Adrenal gland (tissue), 12 donors: Measurements from ENCODE around the gene LTA4H. TPM values are rescaled to one million over a fixed set of nuclear protein-coding genes. Genes with fewer than 3 reads are reported as not detected.

Experiments
- DNase-seq, 7 donors: peaks; one replicate each; pipeline ENCODE4 v3.0.0-alpha.2; 2019 to 2020
- H3K27ac ChIP-seq, 5 donors: fragments of 200-600 bp; sonication (generic) in 4 of 5; 1 replicate in 3 of 5; 2 replicates in 2 of 5; pipeline versions ENCODE4 v1.5.1 to v1.8.0; 2016 to 2020; ENCODE audit warnings: mild to moderate bottlenecking in 1 of 5
- H3K27me3 ChIP-seq: fragments of 200-600 bp; 2 replicates; pipeline ENCODE4 v1.8.0; 2021
- H3K36me3 ChIP-seq, 2 donors: fragments of 200-600 bp; replicated peaks in 1 of 2; 1 replicate in 1 of 2; 2 replicates in 1 of 2; pipeline versions ENCODE4 v1.5.1 to v1.8.0; 2018 to 2022
- H3K4me1 ChIP-seq, 2 donors: fragments of 200-600 bp; replicated peaks in 1 of 2; 1 replicate in 1 of 2; 2 replicates in 1 of 2; pipeline versions ENCODE4 v1.5.1 to v1.8.0; 2018 to 2021
- H3K4me3 ChIP-seq, 4 donors: fragments of 200-600 bp; sonication (generic) in 3 of 4; one replicate each; pipeline ENCODE4 v1.5.1; 2016 to 2018
- H3K9me3 ChIP-seq, 3 donors: fragments of 200-600 bp; sonication (generic) in 1 of 3; replicated peaks in 1 of 3; 1 replicate in 2 of 3; 2 replicates in 1 of 3; pipeline versions ENCODE4 v1.5.1 to v1.8.0; 2016 to 2021
- POLR2A ChIP-seq, 2 donors: fragments of 450-650 bp; IDR thresholded peaks; one replicate each; pipeline ENCODE4 v1.6.1; 2017; ENCODE audit warnings: antibody characterized with exemption in 2 of 2, mild to moderate bottlenecking in 2 of 2, moderate library complexity in 1 of 2
- WGBS, 4 donors: extraction: QIAGEN DNeasy Blood & Tissue Kit in 2 of 4; methylation state at CpG; one replicate each; pipeline versions ENCODE4 v1.1.5 to v1.1.7; 2013 to 2017; 5-methylcytosine and 5-hydroxymethylcytosine counted together
- intact Hi-C, 2 donors: fragments of 100-400 bp; cut with DNase I; formaldehyde crosslinking; loops; one replicate each; pipeline versions ENCODE4 v1.14.1 to v1.15.0; 2022 to 2023
- polyA plus RNA-seq, 3 donors: library from polyadenylated mRNA; stranded (reverse); fragments of 200-250 nt in 2 of 3; fragments of 350-450 nt in 1 of 3; fragmentation: Illumina TruSeq in 1 of 3; extraction: RNeasy Lipid Tissue Mini Kit (QIAGEN cat#74804) in 1 of 3; gene quantifications; one replicate each; pipeline ENCODE4 v1.2.3, GENCODE V29; 2013 to 2014
- total RNA-seq, 9 donors: library from RNA; depleted of rRNA in 4 of 9; stranded (reverse); fragments of >200 nt in 4 of 9; fragments of 120-200 nt in 1 of 9; fragmentation: NEBNext Ultra II Directional in 1 of 9; extraction: Animal tissue kit (Norgen Biotek cat#: 25700) in 1 of 9; gene quantifications; one replicate each; pipeline versions ENCODE4 v1.1.0 to v1.2.4, GENCODE V29; 2013 to 2023
- TF ChIP-seq, protein P1 (sequence below), 6 experiments: fragments of 450-650 bp in 4 of 6; fragments of 200-600 bp in 2 of 6; sonication (generic) in 1 of 6; IDR thresholded peaks; 1 replicate in 5 of 6; 2 replicates in 1 of 6; pipeline versions ENCODE4 v1.5.1 to v1.8.0; 2016 to 2021; ENCODE audit warnings: antibody characterized with exemption in 6 of 6, mild to moderate bottlenecking in 2 of 6, moderate library complexity in 1 of 6
- donor health status: healthy with polysubstance abuse.
- donor health status: Bipolar disorder and iron deficiency.
- donor health status: DM: yes; HTN: yes; CAD: no.
- donor health status: DM: no; HTN: no; CAD: no.
- donor health status: DM: no; HTN: no; CAD: no.
- donor health status: DM: yes; HTN: yes; CAD: no.

Gene LTA4H
- total and polyA plus RNA-seq, 12 donors, result 61.8 to 164 (median 97.8) TPM

DNA sequence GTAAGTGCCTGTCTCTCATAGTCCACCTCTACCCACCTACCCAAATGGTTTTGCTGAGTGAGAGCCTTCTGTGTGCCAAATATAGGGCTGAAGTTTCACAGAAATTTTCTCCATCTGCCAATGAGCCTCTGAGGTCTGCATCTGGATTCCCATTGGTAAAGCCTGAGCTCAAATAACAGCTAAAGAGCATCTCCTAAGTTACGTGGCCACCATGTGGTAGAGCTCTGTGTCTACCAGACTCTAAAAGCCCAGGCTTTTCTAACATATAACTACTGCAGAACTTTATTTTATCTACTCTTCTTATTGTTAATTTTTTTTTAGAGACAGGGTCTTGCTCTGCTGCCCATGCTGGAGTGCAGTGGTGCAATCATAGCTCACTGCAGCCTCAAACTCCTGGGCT lies 76.3 kb downstream of the LTA4H start:
- intact Hi-C loops, result no loop called here

DNA sequence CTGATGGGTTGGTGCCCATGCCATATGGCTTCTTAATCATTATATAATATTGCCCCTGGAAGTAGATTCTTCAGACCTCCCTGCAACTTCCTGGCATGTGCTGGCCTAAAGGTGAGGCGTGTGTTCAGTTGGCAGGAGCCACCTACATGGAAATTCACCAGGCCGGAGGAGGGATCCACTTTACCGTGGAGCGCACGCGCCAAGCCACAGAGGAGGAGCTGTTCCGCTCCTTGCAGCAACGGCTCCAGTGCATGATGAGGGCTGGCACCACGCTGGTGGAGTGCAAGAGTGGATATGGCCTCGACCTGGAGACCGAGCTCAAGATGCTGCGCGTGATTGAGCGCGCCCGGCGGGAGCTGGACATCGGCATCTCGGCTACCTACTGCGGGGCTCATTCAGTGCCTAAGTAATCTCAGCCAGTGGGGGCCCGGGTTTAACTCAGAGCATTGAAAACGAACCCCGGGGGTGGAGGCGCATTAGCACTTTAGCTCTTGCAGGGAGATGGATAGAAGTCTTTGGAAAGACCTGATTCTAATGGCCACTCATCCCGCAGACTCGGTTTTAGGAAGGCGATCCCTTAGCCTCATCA lies 78.7 kb downstream of the LTA4H start:
- intact Hi-C loops, result no loop called here
- 77 to 84% (median 80%) methylated on average over 21 to 27 of the region's 27 CpGs for WGBS, 4 donors
- DNase-seq, result no peak
- H3K27me3 ChIP-seq, result no peaks in the 10 kb centered on the region
- no peak for TF ChIP-seq POLR2A (IDR thresholded peaks at IDR 0.05)
- TF ChIP-seq, protein P1, sequence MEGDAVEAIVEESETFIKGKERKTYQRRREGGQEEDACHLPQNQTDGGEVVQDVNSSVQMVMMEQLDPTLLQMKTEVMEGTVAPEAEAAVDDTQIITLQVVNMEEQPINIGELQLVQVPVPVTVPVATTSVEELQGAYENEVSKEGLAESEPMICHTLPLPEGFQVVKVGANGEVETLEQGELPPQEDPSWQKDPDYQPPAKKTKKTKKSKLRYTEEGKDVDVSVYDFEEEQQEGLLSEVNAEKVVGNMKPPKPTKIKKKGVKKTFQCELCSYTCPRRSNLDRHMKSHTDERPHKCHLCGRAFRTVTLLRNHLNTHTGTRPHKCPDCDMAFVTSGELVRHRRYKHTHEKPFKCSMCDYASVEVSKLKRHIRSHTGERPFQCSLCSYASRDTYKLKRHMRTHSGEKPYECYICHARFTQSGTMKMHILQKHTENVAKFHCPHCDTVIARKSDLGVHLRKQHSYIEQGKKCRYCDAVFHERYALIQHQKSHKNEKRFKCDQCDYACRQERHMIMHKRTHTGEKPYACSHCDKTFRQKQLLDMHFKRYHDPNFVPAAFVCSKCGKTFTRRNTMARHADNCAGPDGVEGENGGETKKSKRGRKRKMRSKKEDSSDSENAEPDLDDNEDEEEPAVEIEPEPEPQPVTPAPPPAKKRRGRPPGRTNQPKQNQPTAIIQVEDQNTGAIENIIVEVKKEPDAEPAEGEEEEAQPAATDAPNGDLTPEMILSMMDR (IDR thresholded peaks at IDR 0.05), result no peak
- no peaks in the 10 kb centered on the region for H3K9me3 ChIP-seq
- no peak overlapping the region for H3K27ac ChIP-seq
- H3K4me3 ChIP-seq, result no peak overlapping the region
- no peaks in the 10 kb centered on the region for H3K36me3 ChIP-seq
- no peaks in the 10 kb centered on the region for H3K4me1 ChIP-seq

More for the DNA sequence above, 76.3 kb downstream of the LTA4H start:
- DNase-seq, result peak in 2 of 7 donors; percentile 14 to 31
- Histone ChIP-seq H3K36me3 (no peaks in the 10 kb centered on the region), H3K27me3 (no peaks in the 10 kb centered on the region), H3K4me1 (no peaks in the 10 kb centered on the region), H3K27ac (no peak overlapping the region), H3K9me3 (no peaks in the 10 kb centered on the region), H3K4me3 (no peak overlapping the region)
- WGBS, 4 donors, result 55 to 83% (median 68%) methylated on average over 1 of the region's 1 CpG
- TF ChIP-seq POLR2A (IDR thresholded peaks at IDR 0.05), result no peak
- TF ChIP-seq, protein P1 (IDR thresholded peaks at IDR 0.05), result peak in 4 of 6 experiments; percentile 4 to 27 (median 20)

DNA sequence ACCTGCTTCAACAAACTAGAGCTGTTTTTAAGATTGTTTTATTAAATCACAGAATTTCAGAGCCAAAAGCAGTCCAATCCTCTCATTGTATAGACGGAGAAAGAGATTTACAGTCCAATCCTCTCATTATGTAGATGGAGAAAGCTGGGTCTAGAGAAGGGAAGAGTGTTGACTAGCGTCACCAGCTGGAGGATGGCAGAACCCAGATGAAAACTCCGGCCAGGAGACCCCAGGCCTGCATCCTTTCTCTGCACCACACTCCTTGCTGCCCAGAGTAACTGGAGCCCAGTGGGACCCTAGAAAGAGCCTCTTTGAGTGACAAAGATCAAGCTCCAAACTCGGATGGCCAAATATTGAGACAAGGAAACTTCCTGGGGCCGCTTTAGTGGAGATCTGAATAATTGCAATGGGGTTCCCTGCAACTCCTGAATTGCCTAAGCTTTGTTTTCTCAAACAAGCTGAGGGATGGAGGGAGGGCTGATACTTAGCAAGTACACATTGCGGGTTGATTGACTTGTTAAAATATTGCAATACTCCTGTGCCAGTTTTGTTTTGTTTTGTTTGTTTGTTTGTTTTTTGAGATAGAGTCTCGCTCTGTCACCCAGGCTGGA lies 79.7 kb downstream of the LTA4H start:
- no peaks in the 10 kb centered on the region for H3K4me1 ChIP-seq
- no peak overlapping the region for H3K4me3 ChIP-seq
- H3K36me3 ChIP-seq, result no peaks in the 10 kb centered on the region
- no peak for TF ChIP-seq POLR2A (IDR thresholded peaks at IDR 0.05)
- TF ChIP-seq, protein P1 (IDR thresholded peaks at IDR 0.05), result no peak
- DNase-seq, result no peak
- WGBS, 4 donors, result 83 to 92% (median 89%) methylated on average over 7 of the region's 7 CpGs
- no peaks in the 10 kb centered on the region for H3K9me3 ChIP-seq
- H3K27ac ChIP-seq, result no peak overlapping the region
- no peaks in the 10 kb centered on the region for H3K27me3 ChIP-seq
- intact Hi-C loops, result no loop called here

DNA sequence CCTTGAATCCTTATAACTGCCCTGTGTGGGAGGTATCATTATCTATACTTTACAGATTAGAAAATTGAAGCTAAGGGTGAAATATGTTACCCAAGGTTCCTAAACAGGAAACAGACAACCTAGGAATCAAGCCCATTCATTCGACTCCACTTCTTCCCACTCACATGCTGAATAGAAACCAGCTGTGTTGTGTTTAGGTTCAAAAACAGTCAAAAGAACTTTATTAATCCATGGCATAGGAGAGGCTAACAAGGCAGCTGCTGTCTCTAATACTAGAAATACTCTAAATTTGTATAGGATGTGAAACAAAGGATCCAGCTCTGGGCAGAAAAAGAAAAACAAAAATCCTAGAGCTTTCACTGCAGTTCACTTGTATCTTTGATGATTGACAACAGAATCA lies 82.4 kb downstream of the LTA4H start:
- H3K9me3 ChIP-seq, result no peaks in the 10 kb centered on the region
- intact Hi-C loops, result no loop called here
- TF ChIP-seq POLR2A (IDR thresholded peaks at IDR 0.05), result no peak
- TF ChIP-seq, protein P1 (IDR thresholded peaks at IDR 0.05), result no peak
- no peaks in the 10 kb centered on the region for H3K4me1 ChIP-seq
- 50 to 67% (median 59%) methylated on average over 1 of the region's 1 CpG for WGBS, 4 donors
- no peak overlapping the region for H3K27ac ChIP-seq
- DNase-seq, result no peak
- H3K4me3 ChIP-seq, result no peak overlapping the region
- no peaks in the 10 kb centered on the region for H3K27me3 ChIP-seq
- H3K36me3 ChIP-seq, result no peaks in the 10 kb centered on the region
